SK-N-SH (cell line): ENCODE measurements around the gene CCNF. TPM values are rescaled to one million over a fixed set of nuclear protein-coding genes. Genes with fewer than 3 reads are reported as not detected.

Experiments
- CTCF ChIA-PET: fragments of 300-600, 350-600 bp; formaldehyde crosslinking; extraction: SDS; loops from one replicate; lab custom pipeline; 2021; lab: Yijun Ruan, JAX
- POLR2A ChIA-PET: fragments of 350-600 bp; sonication (Branson Sonifier 250); formaldehyde crosslinking; extraction: SDS; loops from one replicate; lab custom pipeline; 2020; ENCODE audit warnings: antibody characterized with exemption, inconsistent platforms; lab: Yijun Ruan, JAX
- DNase-seq: peaks from one replicate; pipeline ENCODE4 v3.0.0; 2012
- H2AFZ ChIP-seq: fragments of 200-600 bp; sonication (generic); 2 replicates; pipeline ENCODE4 v1.8.1; 2016; ENCODE audit warnings: antibody characterized with exemption, mild to moderate bottlenecking, low read depth
- H3F3A ChIP-seq: fragments of 200-600 bp; sonication (generic); replicated peaks from 2 replicates; pipeline ENCODE3; 2016; ENCODE audit warnings: antibody characterized with exemption, mild to moderate bottlenecking; ENCODE audit not compliant: insufficient read depth
- H3K27ac ChIP-seq, 2 experiments: fragments of 200-500 bp in 1 of 2; fragments of 200-600 bp in 1 of 2; sonication (Bioruptor generic) in 1 of 2; sonication (generic), shearing (Covaris generic) in 1 of 2; 2 replicates each; pipeline versions ENCODE4 v1.5.1 to v1.6.1; 2014 to 2016; ENCODE audit warnings: low read depth in 2 of 2, inconsistent platforms in 1 of 2, low read length in 1 of 2, mild to moderate bottlenecking in 1 of 2, mixed read lengths in 1 of 2
- H3K27me3 ChIP-seq: fragments of 200-600 bp; sonication (generic), shearing (Covaris generic); 2 replicates; pipeline ENCODE4 v1.6.1; 2016; ENCODE audit warnings: mixed run types; ENCODE audit not compliant: insufficient read depth
- H3K36me3 ChIP-seq, 2 experiments: fragments of 200-500 bp in 1 of 2; fragments of 200-600 bp in 1 of 2; sonication (Bioruptor generic) in 1 of 2; sonication (generic) in 1 of 2; replicated peaks in 1 of 2; 2 replicates each; pipeline versions ENCODE3 to v1.5.1; 2014 to 2016; ENCODE audit warnings: low read length in 1 of 2, mild to moderate bottlenecking in 1 of 2; ENCODE audit not compliant: insufficient read depth in 2 of 2, control insufficient read depth in 1 of 2
- H3K4me1 ChIP-seq, 2 experiments: fragments of 200-500 bp in 1 of 2; fragments of 200-600 bp in 1 of 2; sonication (Bioruptor generic) in 1 of 2; sonication (generic), shearing (Covaris generic) in 1 of 2; 2 replicates each; pipeline versions ENCODE4 v1.5.1 to v1.6.1; 2014 to 2016; ENCODE audit warnings: low read depth in 1 of 2, low read length in 1 of 2, mixed run types in 1 of 2; ENCODE audit not compliant: insufficient read depth in 2 of 2, control insufficient read depth in 1 of 2
- H3K4me2 ChIP-seq: fragments of 200-600 bp; sonication (generic), shearing (Covaris generic); 2 replicates; pipeline ENCODE4 v1.6.1; 2017; ENCODE audit warnings: mixed run types
- H3K4me3 ChIP-seq, 2 experiments: fragments of 200-500 bp in 1 of 2; fragments of 200-600 bp in 1 of 2; sonication (Bioruptor generic) in 1 of 2; sonication (generic), shearing (Covaris generic) in 1 of 2; 2 replicates each; pipeline versions ENCODE4 v1.5.1 to v1.8.1; 2014 to 2016; ENCODE audit warnings: low read depth in 2 of 2, inconsistent platforms in 1 of 2, low read length in 1 of 2, mild to moderate bottlenecking in 1 of 2, mixed read lengths in 1 of 2, moderate library complexity in 1 of 2
- H3K79me2 ChIP-seq: fragments of 200-600 bp; sonication (generic); 2 replicates; pipeline ENCODE4 v1.8.1; 2017; ENCODE audit warnings: mild to moderate bottlenecking; ENCODE audit not compliant: insufficient read depth
- H3K9ac ChIP-seq: fragments of 200-600 bp; sonication (generic); 2 replicates; pipeline ENCODE4 v1.6.1; 2017; ENCODE audit warnings: mixed run types
- H3K9me2 ChIP-seq: fragments of 200-600 bp; sonication (generic); 2 replicates; pipeline ENCODE4 v1.6.1; 2017; ENCODE audit warnings: mixed run types
- H3K9me3 ChIP-seq: fragments of 200-600 bp; sonication (generic); 2 replicates; pipeline ENCODE4 v1.6.1; 2017; ENCODE audit warnings: mixed run types, mild to moderate bottlenecking, moderate library complexity
- H4K20me1 ChIP-seq: fragments of 200-600 bp; sonication (generic); 2 replicates; pipeline ENCODE4 v1.6.1; 2017; ENCODE audit warnings: mild to moderate bottlenecking, mixed run types; ENCODE audit not compliant: insufficient read depth
- CTCF ChIP-seq: fragments of 200-600 bp; sonication (generic); IDR thresholded peaks from 2 replicates; pipeline ENCODE4 v1.6.1; 2017; ENCODE audit warnings: antibody characterized with exemption, mild to moderate bottlenecking, moderate library complexity
- ELF1 ChIP-seq: IDR thresholded peaks from 2 replicates; pipeline ENCODE4 v1.4.0; 2012
- FOSL2 ChIP-seq: IDR thresholded peaks from 2 replicates; pipeline ENCODE4 v1.4.0; 2012; ENCODE audit warnings: low read depth, mild to moderate bottlenecking, moderate library complexity, borderline replicate concordance
- FOXJ3 ChIP-seq: sonication (generic); formaldehyde crosslinking; IDR thresholded peaks from 2 replicates; pipeline ENCODE4 v1.5.1; 2020; ENCODE audit warnings: mild to moderate bottlenecking, missing genetic modification reagents
- FOXM1 ChIP-seq: IDR thresholded peaks from 2 replicates; pipeline ENCODE4 v1.4.0; 2012; ENCODE audit warnings: low read depth, mild to moderate bottlenecking
- GABPA ChIP-seq: IDR thresholded peaks from 2 replicates; pipeline ENCODE4 v1.4.0; 2012; ENCODE audit warnings: low read depth, mild to moderate bottlenecking
- JUND ChIP-seq: IDR thresholded peaks from 2 replicates; pipeline ENCODE4 v1.4.0; 2012
- MAX ChIP-seq: IDR thresholded peaks from 2 replicates; pipeline ENCODE4 v1.4.0; 2012; ENCODE audit warnings: low read depth
- MEF2A ChIP-seq: IDR thresholded peaks from 2 replicates; pipeline ENCODE4 v1.4.0; 2012; ENCODE audit warnings: low read depth, borderline replicate concordance
- MXI1 ChIP-seq: IDR thresholded peaks from 2 replicates; pipeline ENCODE4 v1.6.1; 2012; ENCODE audit warnings: mild to moderate bottlenecking, low read depth, low read length, improper control_type of control experiment
- NFIC ChIP-seq: IDR thresholded peaks from 2 replicates; pipeline ENCODE4 v1.4.0; 2012; ENCODE audit warnings: borderline replicate concordance
- NRF1 ChIP-seq: IDR thresholded peaks from 2 replicates; pipeline ENCODE4 v1.6.1; 2012; ENCODE audit warnings: low read depth, mild to moderate bottlenecking, low read length
- PBX3 ChIP-seq: IDR thresholded peaks from 2 replicates; pipeline ENCODE4; 2012
- REST ChIP-seq: IDR thresholded peaks from 2 replicates; pipeline ENCODE4 v1.6.1; 2012; ENCODE audit warnings: mild to moderate bottlenecking, low read depth, low read length, moderate library complexity
- RXRA ChIP-seq: IDR thresholded peaks from 2 replicates; pipeline ENCODE4 v1.4.0; 2012; ENCODE audit warnings: low read depth, mild to moderate bottlenecking, borderline replicate concordance
- SIN3A ChIP-seq: IDR thresholded peaks from 2 replicates; pipeline ENCODE4 v1.6.1; 2012; ENCODE audit warnings: low read depth, mild to moderate bottlenecking, low read length, moderate library complexity, borderline replicate concordance
- SMC3 ChIP-seq: IDR thresholded peaks from 2 replicates; pipeline ENCODE4 v1.6.1; 2012; ENCODE audit warnings: low read depth, low read length, improper control_type of control experiment
- TEAD4 ChIP-seq: IDR thresholded peaks from 2 replicates; pipeline ENCODE4 v1.4.0; 2012; ENCODE audit warnings: mild to moderate bottlenecking, borderline replicate concordance; ENCODE audit not compliant: insufficient read depth
- YY1 ChIP-seq: IDR thresholded peaks from 2 replicates; pipeline ENCODE4 v1.4.0; 2012; ENCODE audit warnings: low read depth, mild to moderate bottlenecking
- ZBTB33 ChIP-seq: IDR thresholded peaks from 2 replicates; pipeline ENCODE4 v1.4.0; 2012; ENCODE audit warnings: low read depth, borderline replicate concordance
- WGBS: methylation state at CpG from one replicate; pipeline ENCODE4 v1.1.6; 2017; ENCODE audit warnings: low lambda C conversion rate; 5-methylcytosine and 5-hydroxymethylcytosine counted together
- polyA plus RNA-seq, 3 experiments: library from polyadenylated mRNA; depleted of rRNA; stranded (reverse); fragments of >200 nt; gene quantifications; 2 replicates each; pipeline ENCODE4 v1.2.3, GENCODE V29; 2012

Gene CCNF
- polyA plus RNA-seq, 1 of the 3 experiments (the other 2 are of a cell fraction) = 4.6 TPM

GRCh38 chr16:2497116-2497630 lies 67.9 kb downstream of the CCNF start:
- no peak overlapping the region for H3K9ac ChIP-seq
- peaks cover 0 to 27% of the 10 kb centered on the region in 2 experiments; a peak in 1 of 4 replicates for H3K4me1 ChIP-seq
- POLR2A ChIA-PET = interaction anchor here (0.8 kb wide), 1 partner anchor 28 kb away, joined by 5 read pairs; no protein-coding TSS in a partner anchor
- DNase-seq = peak; percentile 51
- no peak overlapping the region for H2AFZ ChIP-seq
- CTCF ChIA-PET = interaction anchor here (1.0 to 1.3 kb wide), 4 partner anchors 14 to 157 kb away, joined by 3 read pairs; partner anchors contain the start of genes ABCA3 and TEDC2
- 88% methylated on average over 4 of the region's 21 CpGs for WGBS
- no peaks in the 10 kb centered on the region for H3K9me2 ChIP-seq
- H3K4me3 ChIP-seq = no peak overlapping the region
- H3K9me3 ChIP-seq = no peaks in the 10 kb centered on the region
- peaks cover 0 to 16% of the 10 kb centered on the region in 2 experiments for H3K36me3 ChIP-seq
- 0 out of 2 replicates have a peak, but pooled peaks cover 4% of the 10 kb centered on the region for H4K20me1 ChIP-seq
- peak overlapping the region in 1 of 2 experiments; percentile 72; a peak in 2 of 4 replicates for H3K27ac ChIP-seq
- TF ChIP-seq RXRA (no peak), SIN3A (no peak), MEF2A (no peak), ELF1 (no peak), NRF1 (no peak), REST (no peak), FOXM1 (no peak), PBX3 (no peak), NFIC (no peak), MXI1 (no peak), FOXJ3 (CRISPR knock-in tag) (no peak), YY1 (no peak), ZBTB33 (no peak), FOSL2 (no peak), CTCF (no peak), MAX (no peak), GABPA (no peak), TEAD4 (no peak), SMC3 (no peak), JUND (no peak)
- H3F3A ChIP-seq = no peaks in the 10 kb centered on the region
- no peaks in the 10 kb centered on the region for H3K27me3 ChIP-seq
- no peaks in the 10 kb centered on the region for H3K79me2 ChIP-seq
- H3K4me2 ChIP-seq = no peak overlapping the region
